ENCODE results near the gene GTSE1. TPM values are rescaled to one million over a fixed set of nuclear protein-coding genes. Genes with fewer than 3 reads are reported as not detected.

GTSE1 gene
- total RNA-seq, 1 experiment from 2014 or later = 46.1 TPM

DNA sequence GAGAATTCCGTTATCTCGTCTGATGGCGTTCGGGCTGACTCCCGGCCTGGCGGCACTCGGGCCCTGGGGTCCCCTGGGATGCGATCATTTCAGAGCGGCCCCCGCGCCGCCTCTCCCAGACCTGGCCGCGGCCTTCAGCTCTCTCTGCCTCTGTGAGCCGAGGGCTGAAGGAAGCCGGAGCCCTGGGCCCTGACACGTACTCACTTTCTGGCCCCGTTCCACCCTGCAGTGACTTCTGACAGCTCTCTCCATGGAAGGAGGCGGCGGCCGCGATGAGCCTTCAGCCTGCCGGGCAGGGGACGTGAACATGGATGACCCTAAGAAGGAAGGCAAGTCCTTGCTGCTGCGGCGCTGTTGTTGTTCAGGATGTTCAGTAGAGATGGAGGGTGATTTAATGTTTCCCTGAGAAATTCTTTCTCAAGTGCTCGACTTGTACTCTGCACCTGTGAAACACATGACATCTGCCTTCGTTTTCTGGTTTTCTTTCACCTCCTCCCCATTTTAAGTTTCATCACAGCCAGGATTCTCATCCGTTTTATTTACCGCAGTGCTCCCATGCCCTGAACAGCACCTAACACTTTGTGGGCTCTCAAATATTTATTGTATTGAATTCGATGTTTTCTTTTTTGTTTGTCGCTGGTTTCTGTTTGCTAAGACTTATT lies 612 bp downstream of the GTSE1 start:
- H3K79me2 ChIP-seq (ENCODE audit: insufficient read depth, low read length) = peaks cover 48% of the 10 kb centered on the region
- ChIA-PET POLR2A (no interaction called here), RAD21 (ENCODE audit: low non-redundant PET in 1 of 2, low total read pairs in 2 of 2, uncharacterized antibody in 2 of 2, unreplicated experiment in 2 of 2) (no interaction called here), CTCF (no interaction called here)
- DNase-seq (ENCODE audit: low read depth, low spot score) (no peak), ATAC-seq (peak; percentile 30)
- TF ChIP-seq ZFX (IDR thresholded peaks at IDR 0.05) (peak; percentile 13; the same call in 1 of the 2 replicates), EGR1 (IDR thresholded peaks at IDR 0.05; ENCODE audit: low read depth) (no peak)
- intact Hi-C loops (cut with micrococcal nuclease) = loop anchor here (5.0 kb wide), 1 partner anchor 175 kb away; no protein-coding TSS in a partner anchor
- peaks cover 12 to 30% of the 10 kb centered on the region in 2 experiments; a peak in 3 of 4 replicates for H3K36me3 ChIP-seq (ENCODE audit: control insufficient read depth in 1 of 2, insufficient read depth in 2 of 2, low read length in 2 of 2)
- H2AFZ ChIP-seq (ENCODE audit: low read depth, low read length, poor library complexity, severe bottlenecking) = no peak overlapping the region
- peaks cover 12 to 21% of the 10 kb centered on the region in 2 experiments; a peak in 3 of 4 replicates for H3K4me1 ChIP-seq (ENCODE audit: control insufficient read depth in 1 of 2, insufficient read depth in 2 of 2, low read length in 2 of 2)
- H3K27me3 ChIP-seq (ENCODE audit: insufficient read depth, low read length) = no peaks in the 10 kb centered on the region
- no peaks in the 10 kb centered on the region for H3K9me2 ChIP-seq (ENCODE audit: insufficient read depth)
- peak overlapping the region; percentile 86 for H3K27ac ChIP-seq (ENCODE audit: low read depth, low read length)
- TSS peak; percentile 61 for BruUV-seq (replicated peaks)
- H4K20me1 ChIP-seq (ENCODE audit: insufficient read depth) = no peaks in the 10 kb centered on the region
- H3K9ac ChIP-seq (ENCODE audit: low read length) = peak overlapping the region; percentile 73
- peak overlapping the region; percentile 83 to 95 for H3K4me3 ChIP-seq (replicated peaks in 1 of 2; ENCODE audit: low read depth in 1 of 2, low read length in 2 of 2)
- H3K4me2 ChIP-seq (ENCODE audit: low read length) = peak overlapping the region; percentile 91
- H3K9me3 ChIP-seq (ENCODE audit: control insufficient read depth in 1 of 2, insufficient read depth in 1 of 2, low read depth in 1 of 2, low read length in 2 of 2) = no peaks in the 10 kb centered on the region

DNA sequence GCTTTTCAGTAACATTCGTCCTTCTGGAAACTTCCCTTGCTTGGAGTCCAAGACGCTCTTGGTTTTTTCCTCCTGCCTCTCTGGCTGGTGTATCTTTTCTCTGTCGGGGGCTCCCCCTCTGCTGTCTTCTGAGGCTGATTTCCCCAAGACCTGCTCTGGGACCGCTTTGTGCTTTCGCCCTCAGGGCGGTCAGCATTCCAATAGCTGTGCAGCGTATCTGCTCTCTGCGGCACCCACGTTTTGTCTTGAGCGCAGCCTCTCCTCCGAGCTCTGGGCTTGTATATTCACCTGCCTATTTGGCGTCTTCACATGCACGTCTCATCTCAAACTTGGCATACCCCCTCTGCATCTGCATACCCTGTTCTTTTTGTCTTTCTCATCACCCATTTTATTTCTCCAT lies 2.4 kb downstream of the GTSE1 start:
- no peak overlapping the region for H3K9ac ChIP-seq (ENCODE audit: low read length)
- no peak for ATAC-seq
- ChIA-PET POLR2A (no interaction called here), CTCF (no interaction called here), RAD21 (ENCODE audit: low non-redundant PET in 1 of 2, low total read pairs in 2 of 2, uncharacterized antibody in 2 of 2, unreplicated experiment in 2 of 2) (no interaction called here)
- no peak overlapping the region for H3K27ac ChIP-seq (ENCODE audit: low read depth, low read length)
- H3K79me2 ChIP-seq (ENCODE audit: insufficient read depth, low read length) = peaks cover 64% of the 10 kb centered on the region
- no peak overlapping the region for H2AFZ ChIP-seq (ENCODE audit: low read depth, low read length, poor library complexity, severe bottlenecking)
- no peaks in the 10 kb centered on the region for H3K9me3 ChIP-seq (ENCODE audit: control insufficient read depth in 1 of 2, insufficient read depth in 1 of 2, low read depth in 1 of 2, low read length in 2 of 2)
- peaks cover 10 to 27% of the 10 kb centered on the region in 2 experiments; a peak in 3 of 4 replicates for H3K36me3 ChIP-seq (ENCODE audit: control insufficient read depth in 1 of 2, insufficient read depth in 2 of 2, low read length in 2 of 2)
- no peaks in the 10 kb centered on the region for H3K27me3 ChIP-seq (ENCODE audit: insufficient read depth, low read length)
- no peak for DNase-seq (ENCODE audit: low read depth, low spot score)
- H3K4me3 ChIP-seq (replicated peaks in 1 of 2; ENCODE audit: low read depth in 1 of 2, low read length in 2 of 2) = no peak overlapping the region
- H3K9me2 ChIP-seq (ENCODE audit: insufficient read depth) = no peaks in the 10 kb centered on the region
- peaks cover 14 to 24% of the 10 kb centered on the region in 2 experiments; a peak in 3 of 4 replicates for H3K4me1 ChIP-seq (ENCODE audit: control insufficient read depth in 1 of 2, insufficient read depth in 2 of 2, low read length in 2 of 2)
- BruUV-seq (replicated peaks) = no TSS peak
- H4K20me1 ChIP-seq (ENCODE audit: insufficient read depth) = no peaks in the 10 kb centered on the region
- intact Hi-C loops (cut with micrococcal nuclease) = loop anchor here (5.0 kb wide), 1 partner anchor 177 kb away; no protein-coding TSS in a partner anchor
- H3K4me2 ChIP-seq (ENCODE audit: low read length) = no peak overlapping the region
- TF ChIP-seq EZH2 (IDR thresholded peaks at IDR 0.05) (no peak), EZH2phosphoT487 (IDR thresholded peaks at IDR 0.05; ENCODE audit: borderline replicate concordance) (no peak), CBX3 (IDR thresholded peaks at IDR 0.05; ENCODE audit: low read depth) (no peak), POLR2AphosphoS5 (IDR thresholded peaks at IDR 0.05; ENCODE audit: low read depth, low read length) (no peak), ELF1 (IDR thresholded peaks at IDR 0.05; ENCODE audit: borderline replicate concordance, low read depth) (no peak), ZFX (IDR thresholded peaks at IDR 0.05) (no peak), YY1 (IDR thresholded peaks at IDR 0.05; ENCODE audit: extremely low read depth, insufficient replicate concordance, low read depth, low read length) (no peak)
- TF ChIP-seq, protein P1, sequence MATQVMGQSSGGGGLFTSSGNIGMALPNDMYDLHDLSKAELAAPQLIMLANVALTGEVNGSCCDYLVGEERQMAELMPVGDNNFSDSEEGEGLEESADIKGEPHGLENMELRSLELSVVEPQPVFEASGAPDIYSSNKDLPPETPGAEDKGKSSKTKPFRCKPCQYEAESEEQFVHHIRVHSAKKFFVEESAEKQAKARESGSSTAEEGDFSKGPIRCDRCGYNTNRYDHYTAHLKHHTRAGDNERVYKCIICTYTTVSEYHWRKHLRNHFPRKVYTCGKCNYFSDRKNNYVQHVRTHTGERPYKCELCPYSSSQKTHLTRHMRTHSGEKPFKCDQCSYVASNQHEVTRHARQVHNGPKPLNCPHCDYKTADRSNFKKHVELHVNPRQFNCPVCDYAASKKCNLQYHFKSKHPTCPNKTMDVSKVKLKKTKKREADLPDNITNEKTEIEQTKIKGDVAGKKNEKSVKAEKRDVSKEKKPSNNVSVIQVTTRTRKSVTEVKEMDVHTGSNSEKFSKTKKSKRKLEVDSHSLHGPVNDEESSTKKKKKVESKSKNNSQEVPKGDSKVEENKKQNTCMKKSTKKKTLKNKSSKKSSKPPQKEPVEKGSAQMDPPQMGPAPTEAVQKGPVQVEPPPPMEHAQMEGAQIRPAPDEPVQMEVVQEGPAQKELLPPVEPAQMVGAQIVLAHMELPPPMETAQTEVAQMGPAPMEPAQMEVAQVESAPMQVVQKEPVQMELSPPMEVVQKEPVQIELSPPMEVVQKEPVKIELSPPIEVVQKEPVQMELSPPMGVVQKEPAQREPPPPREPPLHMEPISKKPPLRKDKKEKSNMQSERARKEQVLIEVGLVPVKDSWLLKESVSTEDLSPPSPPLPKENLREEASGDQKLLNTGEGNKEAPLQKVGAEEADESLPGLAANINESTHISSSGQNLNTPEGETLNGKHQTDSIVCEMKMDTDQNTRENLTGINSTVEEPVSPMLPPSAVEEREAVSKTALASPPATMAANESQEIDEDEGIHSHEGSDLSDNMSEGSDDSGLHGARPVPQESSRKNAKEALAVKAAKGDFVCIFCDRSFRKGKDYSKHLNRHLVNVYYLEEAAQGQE (IDR thresholded peaks at IDR 0.05; ENCODE audit: low read depth) = no peak
- TF ChIP-seq, protein P2, sequence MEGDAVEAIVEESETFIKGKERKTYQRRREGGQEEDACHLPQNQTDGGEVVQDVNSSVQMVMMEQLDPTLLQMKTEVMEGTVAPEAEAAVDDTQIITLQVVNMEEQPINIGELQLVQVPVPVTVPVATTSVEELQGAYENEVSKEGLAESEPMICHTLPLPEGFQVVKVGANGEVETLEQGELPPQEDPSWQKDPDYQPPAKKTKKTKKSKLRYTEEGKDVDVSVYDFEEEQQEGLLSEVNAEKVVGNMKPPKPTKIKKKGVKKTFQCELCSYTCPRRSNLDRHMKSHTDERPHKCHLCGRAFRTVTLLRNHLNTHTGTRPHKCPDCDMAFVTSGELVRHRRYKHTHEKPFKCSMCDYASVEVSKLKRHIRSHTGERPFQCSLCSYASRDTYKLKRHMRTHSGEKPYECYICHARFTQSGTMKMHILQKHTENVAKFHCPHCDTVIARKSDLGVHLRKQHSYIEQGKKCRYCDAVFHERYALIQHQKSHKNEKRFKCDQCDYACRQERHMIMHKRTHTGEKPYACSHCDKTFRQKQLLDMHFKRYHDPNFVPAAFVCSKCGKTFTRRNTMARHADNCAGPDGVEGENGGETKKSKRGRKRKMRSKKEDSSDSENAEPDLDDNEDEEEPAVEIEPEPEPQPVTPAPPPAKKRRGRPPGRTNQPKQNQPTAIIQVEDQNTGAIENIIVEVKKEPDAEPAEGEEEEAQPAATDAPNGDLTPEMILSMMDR (IDR thresholded peaks at IDR 0.05 in 2 of 3, conservative IDR thresholded peaks at IDR 0.05 in 1 of 3; ENCODE audit: borderline replicate concordance in 1 of 3, insufficient read depth in 1 of 3, low read depth in 2 of 3, low read length in 2 of 3) = no peak
